HCT116 (cell line): ENCODE results near the gene PCDHB11.

Experiments used
- EZH2 ChIP-seq: fragments of 200-600 bp; sonication (generic); IDR thresholded peaks from 2 replicates; pipeline ENCODE4 v1.6.1; 2017; ENCODE audit warnings: antibody characterized with exemption, mixed run types
- EZH2phosphoT487 ChIP-seq: fragments of 200-600 bp; IDR thresholded peaks from 2 replicates; pipeline ENCODE4 v1.6.1; 2018; ENCODE audit warnings: antibody characterized with exemption, borderline replicate concordance
- POLR2A ChIP-seq: IDR thresholded peaks from 2 replicates; pipeline ENCODE4 v1.7.0; 2011; ENCODE audit warnings: borderline replicate concordance; ENCODE audit not compliant: insufficient read depth, insufficient read length; ENCODE audit errors: extremely low read depth
- POLR2AphosphoS5 ChIP-seq: IDR thresholded peaks from 2 replicates; pipeline ENCODE4 v1.6.1; 2011; ENCODE audit warnings: mild to moderate bottlenecking, low read depth, low read length, moderate library complexity
- SIN3A ChIP-seq: IDR thresholded peaks from 2 replicates; pipeline ENCODE4 v1.6.1; 2012; ENCODE audit warnings: low read depth
- SRF ChIP-seq: IDR thresholded peaks from 2 replicates; pipeline ENCODE4 v1.6.1; 2012; ENCODE audit warnings: low read depth
- ZNF274 ChIP-seq: fragments of 200-500 bp; sonication (Bioruptor generic); IDR thresholded peaks from 2 replicates; pipeline ENCODE4 v1.6.1; 2014; ENCODE audit warnings: mild to moderate bottlenecking, low read depth, low read length, inconsistent platforms
- TF ChIP-seq, protein P1 (sequence below), 3 experiments: fragments of 200-600 bp in 1 of 3; sonication (generic) in 1 of 3; IDR thresholded peaks in 2 of 3; conservative IDR thresholded peaks in 1 of 3; 2 replicates each; pipeline ENCODE4 v1.5.1; 2012 to 2017; ENCODE audit warnings: low read depth in 2 of 3, low read length in 2 of 3, antibody characterized with exemption in 1 of 3, borderline replicate concordance in 1 of 3, control low read depth in 1 of 3, mild to moderate bottlenecking in 1 of 3, mixed read lengths in 1 of 3, mixed run types in 1 of 3, moderate library complexity in 1 of 3; ENCODE audit not compliant: insufficient read depth in 1 of 3
- TF ChIP-seq, protein P2 (sequence below): IDR thresholded peaks from 2 replicates; pipeline ENCODE4 v1.6.1; 2012; ENCODE audit warnings: low read depth
- TF ChIP-seq, protein P3 (sequence below): IDR thresholded peaks from 2 replicates; pipeline ENCODE4 v1.6.1; 2012

DNA sequence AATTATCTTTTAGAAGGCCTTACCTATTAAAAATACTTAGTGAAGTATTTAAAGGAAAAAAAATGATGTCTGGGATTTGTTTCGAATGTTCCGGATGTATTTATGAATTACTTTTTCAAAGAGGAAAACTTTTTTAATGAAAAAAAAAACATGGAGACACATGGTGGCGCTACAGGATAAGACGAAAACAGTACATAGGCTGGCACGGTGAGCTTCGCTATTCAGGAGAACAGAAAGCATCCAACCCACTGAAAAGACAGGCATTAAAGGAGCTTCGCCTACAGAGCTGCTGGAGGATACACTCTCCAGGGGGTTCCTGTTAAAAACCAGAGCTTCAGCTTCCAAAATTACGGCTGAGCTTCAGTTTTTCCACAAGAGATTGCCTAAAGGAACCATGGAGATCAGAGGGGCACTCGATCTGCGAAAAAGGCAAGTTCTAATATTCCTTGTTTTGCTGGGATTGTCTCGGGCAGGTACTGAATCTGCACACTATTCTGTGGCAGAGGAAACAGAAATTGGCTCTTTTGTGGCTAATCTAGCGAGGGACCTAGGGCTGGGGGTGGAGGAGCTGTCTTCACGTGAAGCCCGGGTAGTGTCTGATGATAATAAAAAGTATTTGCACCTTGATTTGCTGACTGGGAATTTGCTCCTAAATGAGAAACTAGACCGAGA is 23.8 kb downstream of the PCDHB11 start, which contains the start of gene PCDHB14:
- TF ChIP-seq, protein P1, sequence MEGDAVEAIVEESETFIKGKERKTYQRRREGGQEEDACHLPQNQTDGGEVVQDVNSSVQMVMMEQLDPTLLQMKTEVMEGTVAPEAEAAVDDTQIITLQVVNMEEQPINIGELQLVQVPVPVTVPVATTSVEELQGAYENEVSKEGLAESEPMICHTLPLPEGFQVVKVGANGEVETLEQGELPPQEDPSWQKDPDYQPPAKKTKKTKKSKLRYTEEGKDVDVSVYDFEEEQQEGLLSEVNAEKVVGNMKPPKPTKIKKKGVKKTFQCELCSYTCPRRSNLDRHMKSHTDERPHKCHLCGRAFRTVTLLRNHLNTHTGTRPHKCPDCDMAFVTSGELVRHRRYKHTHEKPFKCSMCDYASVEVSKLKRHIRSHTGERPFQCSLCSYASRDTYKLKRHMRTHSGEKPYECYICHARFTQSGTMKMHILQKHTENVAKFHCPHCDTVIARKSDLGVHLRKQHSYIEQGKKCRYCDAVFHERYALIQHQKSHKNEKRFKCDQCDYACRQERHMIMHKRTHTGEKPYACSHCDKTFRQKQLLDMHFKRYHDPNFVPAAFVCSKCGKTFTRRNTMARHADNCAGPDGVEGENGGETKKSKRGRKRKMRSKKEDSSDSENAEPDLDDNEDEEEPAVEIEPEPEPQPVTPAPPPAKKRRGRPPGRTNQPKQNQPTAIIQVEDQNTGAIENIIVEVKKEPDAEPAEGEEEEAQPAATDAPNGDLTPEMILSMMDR (IDR thresholded peaks at IDR 0.05 in 2 of 3, conservative IDR thresholded peaks at IDR 0.05 in 1 of 3; ENCODE audit: borderline replicate concordance in 1 of 3, insufficient read depth in 1 of 3, low read depth in 2 of 3, low read length in 2 of 3): peak; percentile 14 to 46 (median 42); a peak in 2 of 6 replicates
- TF ChIP-seq POLR2A (no peak), EZH2 (no peak), SRF (no peak), POLR2AphosphoS5 (no peak), ZNF274 (no peak), SIN3A (no peak), EZH2phosphoT487 (no peak)
- TF ChIP-seq, protein P2, sequence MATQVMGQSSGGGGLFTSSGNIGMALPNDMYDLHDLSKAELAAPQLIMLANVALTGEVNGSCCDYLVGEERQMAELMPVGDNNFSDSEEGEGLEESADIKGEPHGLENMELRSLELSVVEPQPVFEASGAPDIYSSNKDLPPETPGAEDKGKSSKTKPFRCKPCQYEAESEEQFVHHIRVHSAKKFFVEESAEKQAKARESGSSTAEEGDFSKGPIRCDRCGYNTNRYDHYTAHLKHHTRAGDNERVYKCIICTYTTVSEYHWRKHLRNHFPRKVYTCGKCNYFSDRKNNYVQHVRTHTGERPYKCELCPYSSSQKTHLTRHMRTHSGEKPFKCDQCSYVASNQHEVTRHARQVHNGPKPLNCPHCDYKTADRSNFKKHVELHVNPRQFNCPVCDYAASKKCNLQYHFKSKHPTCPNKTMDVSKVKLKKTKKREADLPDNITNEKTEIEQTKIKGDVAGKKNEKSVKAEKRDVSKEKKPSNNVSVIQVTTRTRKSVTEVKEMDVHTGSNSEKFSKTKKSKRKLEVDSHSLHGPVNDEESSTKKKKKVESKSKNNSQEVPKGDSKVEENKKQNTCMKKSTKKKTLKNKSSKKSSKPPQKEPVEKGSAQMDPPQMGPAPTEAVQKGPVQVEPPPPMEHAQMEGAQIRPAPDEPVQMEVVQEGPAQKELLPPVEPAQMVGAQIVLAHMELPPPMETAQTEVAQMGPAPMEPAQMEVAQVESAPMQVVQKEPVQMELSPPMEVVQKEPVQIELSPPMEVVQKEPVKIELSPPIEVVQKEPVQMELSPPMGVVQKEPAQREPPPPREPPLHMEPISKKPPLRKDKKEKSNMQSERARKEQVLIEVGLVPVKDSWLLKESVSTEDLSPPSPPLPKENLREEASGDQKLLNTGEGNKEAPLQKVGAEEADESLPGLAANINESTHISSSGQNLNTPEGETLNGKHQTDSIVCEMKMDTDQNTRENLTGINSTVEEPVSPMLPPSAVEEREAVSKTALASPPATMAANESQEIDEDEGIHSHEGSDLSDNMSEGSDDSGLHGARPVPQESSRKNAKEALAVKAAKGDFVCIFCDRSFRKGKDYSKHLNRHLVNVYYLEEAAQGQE: no peak
- TF ChIP-seq, protein P3, sequence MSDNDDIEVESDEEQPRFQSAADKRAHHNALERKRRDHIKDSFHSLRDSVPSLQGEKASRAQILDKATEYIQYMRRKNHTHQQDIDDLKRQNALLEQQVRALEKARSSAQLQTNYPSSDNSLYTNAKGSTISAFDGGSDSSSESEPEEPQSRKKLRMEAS: no peak
